K562 (cell line): Measurements from ENCODE around the gene CERS4. TPM values are rescaled to one million over a fixed set of nuclear protein-coding genes. Genes with fewer than 3 reads are reported as not detected.

Source experiments
- BDP1 ChIP-seq: IDR thresholded peaks from 3 replicates; pipeline ENCODE4 v1.6.1; 2011; ENCODE audit not compliant: insufficient read length, insufficient read depth
- FOXK2 ChIP-seq, 2 experiments: fragments of 450-650 bp; IDR thresholded peaks in 1 of 2; conservative IDR thresholded peaks in 1 of 2; 2 replicates each; pipeline ENCODE4 v1.6.1; 2016; ENCODE audit warnings: low read depth in 2 of 2, mild to moderate bottlenecking in 1 of 2
- HNRNPLL ChIP-seq: fragments of 200-400 bp; formaldehyde crosslinking; IDR thresholded peaks from 2 replicates; pipeline ENCODE4 v1.6.1; 2017; ENCODE audit warnings: low read length, low read depth, mild to moderate bottlenecking; ENCODE audit not compliant: poor library complexity, severe bottlenecking
- IRF1 ChIP-seq: sonication (generic); formaldehyde crosslinking; IDR thresholded peaks from 2 replicates; pipeline ENCODE4 v1.8.0; 2022; ENCODE audit warnings: missing genetic modification reagents, mild to moderate bottlenecking, borderline replicate concordance
- MTA1 ChIP-seq: fragments of 450-650 bp; IDR thresholded peaks from 2 replicates; pipeline ENCODE4 v1.6.1; 2017; ENCODE audit warnings: borderline replicate concordance
- POLR3G ChIP-seq: IDR thresholded peaks from 2 replicates; pipeline ENCODE4 v1.6.1; 2011; ENCODE audit not compliant: insufficient read length, insufficient replicate concordance; ENCODE audit errors: extremely low read depth
- PRDM10 ChIP-seq: fragments of 450-650 bp; IDR thresholded peaks from 2 replicates; pipeline ENCODE4 v1.6.1; 2018; ENCODE audit not compliant: partially characterized antibody
- RB1 ChIP-seq: fragments of 450-650 bp; IDR thresholded peaks from 2 replicates; pipeline ENCODE4 v1.6.1; 2017; ENCODE audit warnings: low read depth, mild to moderate bottlenecking
- RERE ChIP-seq: sonication (generic); formaldehyde crosslinking; IDR thresholded peaks from 2 replicates; pipeline ENCODE4 v1.8.0; 2023; ENCODE audit warnings: missing genetic modification reagents, mild to moderate bottlenecking, borderline replicate concordance
- SMARCA4 ChIP-seq: fragments of 450-650 bp; IDR thresholded peaks from 2 replicates; pipeline ENCODE4 v1.6.1; 2016
- SMARCE1 ChIP-seq: fragments of 450-650 bp; IDR thresholded peaks from 2 replicates; pipeline ENCODE4 v1.7.1; 2016; ENCODE audit warnings: mild to moderate bottlenecking
- SRF ChIP-seq, 2 experiments: fragments of 250-450, 450-650 bp in 1 of 2; sonication (Bioruptor Pico) in 1 of 2; sonication (generic) in 1 of 2; formaldehyde crosslinking; IDR thresholded peaks; 2 replicates each; pipeline versions ENCODE4 v1.5.0 to v1.5.1; 2020 to 2022; ENCODE audit warnings: mild to moderate bottlenecking in 1 of 2, missing genetic modification reagents in 1 of 2
- THRA ChIP-seq: fragments of 450-650 bp; IDR thresholded peaks from 2 replicates; pipeline ENCODE4 v1.6.1; 2017; ENCODE audit warnings: mild to moderate bottlenecking, moderate library complexity
- U2AF1 ChIP-seq: fragments of 200-400 bp; formaldehyde crosslinking; optimal IDR thresholded peaks from 2 replicates; pipeline ENCODE3; 2017; ENCODE audit warnings: mild to moderate bottlenecking, low read depth, low read length, moderate library complexity
- ZFPM2 ChIP-seq: fragments of 250-450 bp; sonication (Bioruptor Pico); IDR thresholded peaks from 2 replicates; pipeline ENCODE4 v1.5.1; 2022; ENCODE audit warnings: mild to moderate bottlenecking
- ZNF24 ChIP-seq: fragments of 450-650 bp; IDR thresholded peaks from 2 replicates; pipeline ENCODE4 v1.6.1; 2016
- polyA plus RNA-seq, 8 experiments: library from polyadenylated mRNA; depleted of rRNA in 4 of 8; stranded (reverse) in 5 of 8; unstranded in 3 of 8; fragments of >200 nt; fragmentation: Nextera tagmentation in 2 of 8; fragmentation: Illumina TruSeq in 1 of 8; extraction: Ambion mirVana in 2 of 8; extraction: Trizol in 1 of 8; gene quantifications; 2 replicates each; pipeline versions ENCODE4 v1.2.1 to v1.2.3, GENCODE V29; 2011 to 2014; ENCODE audit warnings: inconsistent platforms in 1 of 8, missing spikeins in 1 of 8
- total RNA-seq, 7 experiments: library from RNA; depleted of rRNA in 6 of 7; stranded (reverse); fragments of >200 nt in 6 of 7; fragmentation: Illumina TruSeq in 2 of 7; extraction: Trizol in 2 of 7; gene quantifications; 2 replicates each; pipeline versions ENCODE4 v1.2.1 to v1.2.3, GENCODE V29; 2011 to 2021; ENCODE audit warnings: low replicate concordance in 1 of 7

Gene CERS4
- total and polyA plus RNA-seq, 9 of the 15 experiments (the other 6 are each of a cell fraction or from before 2014, with no cell fraction given) = 0.14 to 4.4 (median 2.9) TPM; not detected in 1

GRCh38 chr19:8307965-8308866 is 99.0 kb downstream of the CERS4 start, which contains the start of gene CD320 (continued):
- no peak for TF ChIP-seq ZFPM2 (CRISPR knock-in tag)
- TF ChIP-seq ZNF24 = no peak
- TF ChIP-seq FOXK2 (conservative IDR thresholded peaks at IDR 0.05 in 1 of 2, IDR thresholded peaks at IDR 0.05 in 1 of 2; ENCODE audit: low read depth in 2 of 2) = peak in 1 of 2 experiments; percentile 66; a peak in 1 of 4 replicates
- TF ChIP-seq SRF (CRISPR knock-in tag; IDR thresholded peaks at IDR 0.05) = 0 out of 4 replicates have a peak, but pooled peaks have one; percentile 17 to 27
- no peak for TF ChIP-seq SMARCE1
- no peak for TF ChIP-seq THRA
- TF ChIP-seq U2AF1 = peak; percentile 89
- no peak; the same call in 1 of the 2 replicates for TF ChIP-seq IRF1
- TF ChIP-seq PRDM10 = no peak
- no peak; the same call in 1 of the 2 replicates for TF ChIP-seq RB1
- TF ChIP-seq POLR3G = no peak
- TF ChIP-seq MTA1 = no peak
- TF ChIP-seq BDP1 = no peak
- peak; percentile 30 for TF ChIP-seq HNRNPLL
- TF ChIP-seq SMARCA4 = no peak
- peak; percentile 92 for TF ChIP-seq RERE (CRISPR knock-in tag)
